NCI-H748 treated with DMSO at 0.1 percent for 48 hours (cell line): ENCODE data around the gene ESPNL.

Source experiments
- DNase-seq: peaks from one replicate; lab custom pipeline; 2025; lab: John Stamatoyannopoulos, UW

Gene ESPNL

DNA sequence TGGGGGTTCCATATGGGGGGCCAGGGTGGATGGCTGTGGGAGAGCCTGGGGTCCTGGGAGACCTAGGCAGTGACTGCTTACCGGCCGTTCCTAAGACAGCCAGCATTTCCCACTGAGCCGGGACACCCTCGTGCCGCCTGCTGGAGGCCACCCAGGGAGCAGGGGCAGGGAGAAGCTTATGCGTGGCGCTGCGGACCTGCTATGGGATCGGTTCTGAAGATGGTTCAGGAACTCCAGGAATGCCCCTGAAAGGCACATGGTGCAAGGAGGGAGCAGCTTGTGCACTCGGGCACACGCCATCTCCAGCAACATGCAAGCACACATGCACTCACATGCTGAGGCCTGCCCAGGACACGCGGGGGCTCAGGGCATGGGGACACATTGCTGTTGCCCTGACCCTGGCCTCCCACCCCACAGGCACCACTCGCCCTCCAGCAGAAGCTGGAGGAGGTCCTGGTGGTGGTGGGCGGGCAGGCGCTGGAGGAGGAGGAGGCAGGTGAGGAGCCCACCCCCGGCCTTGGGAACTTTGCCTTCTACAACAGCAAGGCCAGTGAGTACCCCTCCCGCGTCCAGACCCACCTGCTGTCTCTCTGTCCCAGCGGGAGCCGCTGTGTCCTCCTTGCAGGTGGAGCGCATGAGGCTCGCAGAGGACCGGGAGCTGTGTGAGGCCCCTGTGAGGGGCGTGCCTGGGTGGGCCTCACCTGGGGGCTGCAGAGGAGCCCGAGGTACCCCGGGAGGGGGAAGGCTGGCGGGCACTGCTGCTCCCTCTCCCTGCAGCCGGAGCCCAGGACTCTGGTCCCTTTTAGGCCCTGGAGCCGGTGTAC is 42.5 kb downstream of the ESPNL start:
- DNase-seq = no peak

DNA sequence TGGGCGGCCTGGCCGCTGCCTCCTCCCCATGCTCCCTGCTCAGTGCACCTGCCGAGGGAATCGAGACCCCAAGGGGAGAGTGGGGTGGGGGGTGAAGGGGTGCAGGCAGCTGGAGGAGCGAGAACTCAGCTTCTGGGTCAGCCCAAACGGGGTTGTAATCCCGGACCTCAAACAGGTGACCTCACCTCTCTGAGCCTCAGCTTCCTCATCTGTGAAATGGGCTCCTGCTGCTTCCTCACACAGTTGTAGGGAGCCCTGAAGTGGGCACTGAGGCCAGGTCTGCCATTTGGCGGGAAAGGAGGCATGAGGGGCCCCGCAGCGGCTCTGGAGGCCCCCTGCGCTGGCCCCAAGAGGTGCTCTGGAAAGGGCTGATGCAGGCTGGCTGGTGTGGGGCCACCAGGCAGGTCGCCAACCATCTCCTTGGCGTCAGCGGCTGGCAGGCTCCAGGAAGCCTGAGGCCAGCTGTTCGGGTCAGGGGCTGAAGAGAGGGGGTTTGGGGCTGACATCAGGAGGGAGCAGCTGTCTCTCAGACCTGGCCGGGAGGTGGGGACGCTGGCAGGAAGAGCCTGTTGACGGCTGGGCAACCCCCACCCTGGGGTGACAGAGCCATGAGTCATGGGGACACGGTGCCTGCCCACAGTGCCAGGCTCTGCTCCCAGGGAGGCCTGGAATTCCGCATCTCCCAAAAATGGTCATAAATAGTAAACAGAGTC is 43.3 kb downstream of the ESPNL start:
- no peak for DNase-seq

DNA sequence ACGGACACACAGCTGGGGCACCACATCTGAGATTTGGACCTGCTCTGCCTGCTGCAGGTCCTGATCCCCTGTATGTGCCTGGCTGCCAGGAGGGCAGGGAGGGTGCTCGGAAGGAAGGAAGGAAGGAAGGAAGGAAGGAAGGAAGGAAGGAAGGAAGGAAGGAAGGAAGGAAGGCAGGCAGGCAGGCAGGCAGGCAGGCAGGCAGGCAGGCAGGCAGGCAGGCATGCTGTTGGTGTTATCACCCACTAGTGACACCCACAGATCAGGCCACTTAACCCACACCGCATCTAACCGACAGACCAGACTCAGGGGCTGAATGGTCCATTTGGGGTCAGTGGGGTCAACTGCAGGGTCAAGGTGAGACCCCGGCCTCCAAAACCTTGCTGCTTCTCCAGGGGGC is 44.1 kb downstream of the ESPNL start:
- DNase-seq = no peak

DNA sequence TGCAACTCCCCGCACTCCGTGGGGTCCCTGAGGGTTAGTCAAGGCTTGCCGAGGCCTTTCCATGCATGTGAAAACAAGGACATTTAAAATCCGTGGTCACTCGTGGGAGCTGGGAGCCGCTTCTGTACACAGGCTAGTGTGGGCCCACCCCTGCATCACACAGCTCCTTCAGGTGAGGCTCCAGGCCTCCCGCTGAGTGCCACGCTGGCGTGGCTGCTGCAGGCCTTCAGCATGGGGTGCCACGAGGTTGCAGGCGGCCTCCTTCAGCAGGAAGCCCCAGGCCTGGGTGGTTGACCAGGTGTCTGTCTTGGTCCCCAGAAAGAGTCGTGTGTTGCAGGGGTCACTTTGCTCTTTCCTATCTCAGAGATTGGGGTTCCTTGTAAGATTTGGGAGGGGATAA is 44.9 kb downstream of the ESPNL start:
- no peak for DNase-seq

DNA sequence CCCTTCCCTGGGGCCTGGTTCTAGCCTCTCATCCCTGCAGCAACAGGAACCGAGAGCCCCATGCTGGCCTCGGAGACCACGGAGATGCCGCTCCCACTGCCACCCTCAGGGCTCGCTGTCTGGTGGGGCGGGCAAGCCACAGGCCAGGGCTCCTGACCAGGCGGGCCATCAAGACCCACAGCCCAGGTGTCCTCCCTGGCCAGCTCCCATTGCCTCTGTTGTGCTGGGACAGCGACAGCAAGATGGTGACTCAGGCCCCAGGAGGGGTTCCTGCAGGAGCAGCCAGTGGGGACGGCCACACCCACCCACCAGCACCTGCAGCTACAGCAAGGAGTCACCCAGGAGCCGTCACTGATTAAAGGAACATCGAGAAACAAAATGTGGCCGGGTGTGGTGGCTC is 45.7 kb downstream of the ESPNL start:
- no peak for DNase-seq

DNA sequence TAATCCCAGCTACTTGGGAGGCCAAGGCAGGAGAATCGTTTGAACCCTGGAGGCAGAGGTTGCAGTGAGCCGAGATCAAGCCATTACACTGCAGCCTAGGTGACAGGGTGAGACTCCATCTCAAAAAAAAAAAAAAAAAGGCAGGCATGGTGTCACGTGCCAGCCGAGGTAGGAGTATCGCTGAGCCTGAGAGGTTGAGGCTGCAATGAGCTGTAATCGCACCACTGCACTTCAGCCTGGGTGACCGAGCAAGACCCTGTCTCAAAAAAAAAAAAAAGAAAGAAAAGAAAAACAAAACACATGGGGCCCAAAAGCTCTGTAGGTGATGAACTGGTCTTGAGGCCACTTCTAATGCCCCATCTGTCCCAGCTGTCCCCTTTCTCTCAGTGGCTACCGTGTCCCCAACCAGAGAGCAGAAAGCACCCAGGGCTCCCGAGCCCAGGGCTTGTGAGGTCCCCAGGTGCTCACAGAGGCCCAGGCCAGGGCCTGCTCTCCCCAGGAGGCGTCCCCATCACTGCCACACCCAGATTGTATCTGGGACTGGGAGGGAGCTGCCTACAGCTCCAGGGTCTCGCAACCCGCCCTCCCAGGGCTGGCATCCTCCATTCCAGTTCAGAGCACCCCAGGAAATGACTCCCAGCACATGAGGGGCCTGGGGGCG is 46.9 kb downstream of the ESPNL start:
- DNase-seq = no peak

DNA sequence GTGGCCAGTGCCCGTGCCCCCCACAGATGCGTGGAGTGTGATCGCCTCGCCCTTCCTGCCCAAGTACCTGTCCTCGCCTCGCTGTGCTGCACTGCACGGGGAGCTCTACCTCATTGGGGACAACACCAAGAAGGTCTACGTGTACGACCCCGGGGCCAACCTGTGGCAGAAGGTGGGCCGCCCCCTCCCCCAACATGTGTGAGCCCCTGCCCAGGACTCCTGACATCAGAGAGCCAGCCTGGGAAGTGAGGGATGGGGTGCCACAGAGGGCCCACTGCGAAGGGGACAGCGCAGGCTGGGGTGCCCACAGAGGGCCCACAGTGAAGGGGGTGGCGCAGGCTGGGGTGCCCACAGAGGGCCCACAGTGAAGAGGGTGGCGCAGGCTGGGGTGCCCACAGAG is 48.8 kb downstream of the ESPNL start:
- DNase-seq = no peak

DNA sequence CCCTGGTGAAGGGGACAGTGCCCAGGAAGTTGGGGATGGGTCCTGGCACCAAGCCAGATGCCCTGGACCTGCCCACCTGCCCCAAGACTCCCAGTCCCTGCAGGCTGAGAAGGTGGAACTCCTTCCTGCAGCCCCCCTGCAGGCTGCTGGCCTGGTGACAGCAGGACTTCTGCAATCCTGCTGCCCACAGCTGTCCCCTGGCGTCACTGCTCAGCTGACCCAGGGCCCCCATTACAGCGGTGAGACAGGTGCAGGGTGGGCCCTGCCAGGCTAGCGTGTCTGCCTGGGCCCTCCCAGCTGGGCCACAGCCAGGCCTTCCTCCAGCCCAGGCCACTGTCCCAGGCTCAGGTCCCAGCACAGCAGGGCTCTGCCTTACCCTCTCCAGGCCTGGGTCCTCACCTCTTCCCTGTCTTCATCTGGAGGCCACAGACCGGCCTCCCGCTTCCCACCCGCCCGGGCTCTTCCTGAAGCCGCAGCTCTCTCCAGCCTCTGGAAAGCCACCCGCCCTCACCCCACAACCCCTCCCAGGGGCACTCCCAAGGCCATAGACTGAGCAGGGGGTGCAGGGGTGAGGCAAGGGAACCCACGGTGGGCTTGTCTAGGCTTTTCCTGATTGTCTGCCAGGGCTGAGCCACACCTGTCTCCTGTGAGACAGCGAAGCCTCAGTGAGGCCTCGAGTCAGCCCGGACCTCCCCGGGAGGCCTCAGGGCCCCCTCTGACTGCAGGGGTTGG is 49.9 kb downstream of the ESPNL start:
- DNase-seq = no peak

DNA sequence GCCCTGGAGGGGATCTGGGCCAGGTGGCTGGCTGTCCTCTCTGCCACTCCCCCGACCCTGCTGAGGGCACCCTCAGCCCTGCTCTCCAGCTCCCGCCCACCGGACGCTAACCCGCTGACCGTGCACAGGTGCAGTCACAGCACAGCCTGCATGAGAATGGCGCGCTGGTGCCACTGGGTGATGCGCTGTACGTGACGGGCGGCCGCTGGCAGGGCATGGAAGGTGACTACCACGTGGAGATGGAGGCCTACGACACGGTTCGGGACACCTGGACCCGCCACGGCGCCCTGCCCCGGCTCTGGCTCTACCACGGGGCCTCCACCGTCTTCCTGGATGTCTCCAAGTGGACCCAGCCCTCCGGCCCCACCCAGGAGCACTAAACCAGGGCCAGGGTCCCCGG is 50.5 kb downstream of the ESPNL start:
- DNase-seq = no peak

DNA sequence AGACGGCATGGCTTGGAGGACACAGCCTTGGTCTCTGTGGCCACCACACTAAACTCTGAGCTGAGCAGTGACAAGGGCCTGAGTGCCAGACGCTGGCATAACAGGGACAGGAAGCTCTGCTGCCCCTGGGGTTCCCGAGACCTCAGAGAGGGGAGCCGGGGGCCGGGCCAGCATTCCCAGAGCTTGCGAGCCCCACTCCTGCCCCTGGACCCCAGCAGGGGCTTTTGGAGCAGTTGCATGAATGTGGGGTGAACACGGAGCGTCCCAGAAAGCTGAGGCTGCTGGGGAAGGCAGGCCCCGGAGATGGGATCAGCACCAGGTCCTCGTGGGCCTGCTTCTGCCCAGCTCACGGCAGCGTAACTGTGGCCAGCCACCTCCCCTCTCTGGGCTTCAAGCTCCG is 51.1 kb downstream of the ESPNL start:
- DNase-seq = no peak

DNA sequence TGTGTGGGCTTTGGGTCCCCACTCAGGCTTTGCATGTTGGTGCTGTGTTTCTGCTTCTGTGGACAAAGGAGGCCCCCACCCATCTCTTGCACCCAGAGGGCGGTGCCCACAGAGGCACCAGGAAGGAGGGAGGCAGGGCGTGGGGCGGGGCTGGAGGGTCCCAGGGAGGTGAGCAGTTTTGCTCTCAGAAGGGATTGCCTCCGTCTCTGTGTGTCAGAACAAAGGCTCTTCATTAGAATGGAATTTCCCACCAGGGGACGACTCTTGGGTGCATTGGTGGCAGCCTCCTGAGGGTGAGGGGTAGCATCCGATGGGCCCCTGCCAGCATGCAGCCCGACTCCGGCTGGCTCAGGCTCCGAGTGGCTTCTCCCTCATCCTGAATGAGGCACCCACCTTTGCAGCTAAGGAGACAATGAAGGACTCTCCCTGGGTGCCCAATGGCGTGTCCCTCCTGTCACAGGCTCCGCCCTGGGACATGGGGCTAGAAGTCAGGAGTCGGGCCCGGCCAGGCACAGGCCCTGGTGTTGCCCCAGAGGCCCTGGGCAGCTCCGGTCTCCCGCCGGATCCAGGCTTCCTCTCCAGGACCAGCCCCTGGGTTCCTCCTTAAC is 51.6 kb downstream of the ESPNL start:
- DNase-seq = no peak

DNA sequence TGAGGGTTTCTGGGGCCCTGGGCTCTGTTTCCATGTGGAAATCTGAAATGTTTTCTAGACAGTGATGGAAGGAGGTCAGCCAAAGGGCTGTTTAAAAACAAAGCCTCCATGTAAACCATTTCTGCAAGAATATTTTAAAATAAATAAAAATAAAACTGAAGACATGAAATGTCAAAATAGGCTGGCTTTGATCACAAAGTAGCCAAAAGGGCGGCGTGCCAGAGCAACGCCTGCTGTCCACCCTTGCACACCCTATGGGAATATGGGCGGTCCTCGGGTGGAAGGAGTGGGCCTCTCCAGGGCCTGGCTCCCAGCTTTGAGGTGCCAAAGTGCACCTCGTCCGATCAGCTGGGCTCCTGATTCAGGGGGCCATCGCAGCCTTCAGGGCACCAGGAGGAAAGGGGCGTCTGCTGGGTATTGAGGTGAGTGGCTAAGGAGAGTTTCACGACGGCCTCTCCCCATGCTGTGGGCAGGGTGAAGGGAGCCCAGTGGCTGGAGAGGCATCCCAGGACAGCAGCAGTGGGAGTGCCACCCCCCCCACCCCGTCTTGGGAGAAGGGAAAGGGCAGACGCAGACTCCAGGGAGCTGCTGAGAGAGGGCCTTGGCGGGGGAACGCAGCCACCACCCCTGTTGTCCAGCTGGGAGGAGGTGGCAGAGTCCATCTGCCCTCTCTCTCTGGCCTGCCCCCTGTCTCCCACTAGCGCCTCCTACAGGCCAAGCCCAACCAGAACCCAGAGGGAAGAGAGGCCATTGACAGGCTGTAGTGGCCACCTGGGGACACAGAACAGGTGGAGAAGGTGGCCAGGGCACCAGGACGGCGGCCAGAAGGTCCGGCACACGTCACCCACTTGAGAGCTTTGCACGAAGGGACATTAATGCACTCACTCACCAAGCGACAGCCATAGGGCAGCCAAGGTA is 52.9 kb downstream of the ESPNL start:
- DNase-seq = no peak

DNA sequence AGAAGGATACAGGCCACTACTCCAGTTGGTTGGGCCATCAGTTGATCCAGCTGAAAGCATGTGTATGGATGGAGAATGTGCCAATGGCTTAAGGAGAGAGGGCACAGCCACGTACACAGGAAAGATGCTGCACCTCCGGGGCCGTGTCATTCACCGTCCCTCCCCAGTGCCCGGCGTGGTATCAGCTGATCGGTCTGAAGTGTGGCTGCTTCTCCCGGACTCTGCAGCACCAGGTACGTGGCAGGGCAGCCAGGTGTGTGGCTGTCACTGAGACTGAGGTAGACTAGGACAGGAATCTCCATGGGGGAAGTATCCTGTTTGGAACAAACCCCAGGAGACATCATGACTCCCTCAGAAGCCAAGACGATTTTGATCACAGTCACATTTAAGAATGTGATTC is 54.4 kb downstream of the ESPNL start:
- DNase-seq = no peak

DNA sequence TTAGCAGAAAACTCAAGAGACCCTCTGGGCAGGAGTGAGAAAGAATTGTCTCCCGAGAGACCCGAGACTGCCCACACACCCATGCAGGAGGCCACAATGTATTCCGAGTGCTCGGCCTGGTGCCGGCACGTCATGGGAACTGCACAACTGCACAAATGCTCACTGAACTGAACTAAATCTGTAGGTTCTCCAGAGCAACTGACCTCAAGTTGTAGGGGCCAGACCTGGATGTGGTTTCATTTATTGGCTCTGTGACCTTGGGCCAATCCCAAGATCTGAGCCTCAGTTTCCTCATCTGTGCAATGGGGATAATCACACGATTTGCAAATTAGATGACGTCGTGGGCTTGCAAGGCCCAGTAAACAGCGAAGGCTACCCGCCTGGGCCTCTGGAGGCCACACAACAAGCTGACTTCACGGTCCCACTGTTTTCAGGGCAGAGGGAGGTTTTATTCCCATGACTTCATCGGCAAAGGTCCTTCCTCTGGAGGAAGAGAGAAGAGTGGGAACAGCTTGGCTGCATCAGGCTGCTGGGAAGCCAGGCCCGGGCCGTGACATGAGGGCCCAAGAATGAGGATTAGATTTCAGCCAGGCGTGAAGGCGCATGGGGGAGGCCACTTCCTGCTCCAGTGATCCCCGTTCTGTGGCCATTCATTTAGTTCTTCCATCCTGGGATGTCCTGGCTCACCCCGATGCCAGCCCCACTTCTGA is 55.1 kb downstream of the ESPNL start:
- DNase-seq = no peak

DNA sequence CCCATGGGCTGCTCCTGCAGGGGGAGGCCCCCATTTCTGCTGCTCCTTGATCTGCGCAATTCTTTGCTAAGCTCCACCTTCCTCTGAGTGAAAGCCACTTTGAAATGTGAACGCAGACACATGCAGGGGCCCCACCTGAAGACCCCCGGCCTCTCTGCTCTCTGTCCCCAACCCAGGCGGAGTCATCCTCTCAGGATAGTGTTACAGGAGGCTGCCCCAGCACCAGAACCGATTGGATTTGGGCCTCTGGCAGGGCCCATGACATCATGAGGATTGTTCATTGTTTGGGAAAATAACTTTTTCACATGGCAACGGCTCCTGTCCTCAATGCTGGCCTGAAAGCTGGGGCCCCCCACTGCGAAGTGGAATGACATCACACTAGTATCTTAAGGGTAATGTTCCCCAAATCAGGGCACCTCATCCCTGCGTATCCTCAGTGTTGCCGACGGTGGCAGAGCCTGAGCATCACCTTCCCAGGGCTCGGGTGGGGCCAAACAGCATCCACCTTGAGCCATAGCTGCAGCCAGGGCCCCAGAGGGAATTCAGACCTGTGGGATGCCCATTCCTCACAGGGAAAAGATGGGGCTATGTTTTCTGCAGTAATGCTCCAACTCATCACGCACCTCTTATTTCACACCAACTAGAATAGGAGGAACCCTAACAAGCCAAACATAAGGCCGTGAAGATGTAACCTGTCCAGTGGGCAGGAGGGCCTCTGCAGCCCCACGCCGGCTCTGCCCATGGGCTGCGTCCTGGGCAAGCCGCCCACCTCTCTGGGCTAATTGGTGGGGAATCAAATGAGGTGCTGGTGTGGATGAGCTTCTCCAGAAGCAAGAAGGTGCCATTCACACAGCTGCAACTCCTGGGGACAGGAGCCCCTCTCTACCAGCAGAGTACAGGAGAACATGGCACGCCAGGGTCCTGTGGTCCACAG is 55.9 kb downstream of the ESPNL start:
- no peak for DNase-seq

DNA sequence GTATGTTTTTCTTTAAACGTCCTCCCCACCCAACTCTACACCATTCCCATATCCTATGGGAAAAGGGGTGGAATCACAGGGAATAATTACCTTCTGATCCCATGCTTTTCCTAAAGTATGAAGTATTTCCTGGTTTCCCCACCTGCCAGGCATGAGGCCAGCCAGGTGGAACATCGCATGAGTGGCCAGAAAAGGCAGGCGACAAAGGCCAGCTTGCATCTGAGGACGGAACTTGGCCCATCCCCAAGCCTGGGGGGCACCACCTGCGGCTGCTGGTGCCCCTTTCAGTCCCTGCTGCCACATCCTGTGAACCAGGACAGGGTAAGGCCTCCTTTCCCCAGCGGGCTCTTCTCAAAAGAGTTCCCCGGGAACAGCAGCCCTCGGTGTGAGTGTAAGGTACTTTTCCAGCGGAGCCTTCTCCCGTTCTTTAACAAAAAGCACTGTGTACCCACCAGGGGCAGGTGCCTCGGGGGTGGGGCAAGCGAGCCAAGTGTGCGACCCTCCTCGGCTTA is 57.4 kb downstream of the ESPNL start:
- no peak for DNase-seq

DNA sequence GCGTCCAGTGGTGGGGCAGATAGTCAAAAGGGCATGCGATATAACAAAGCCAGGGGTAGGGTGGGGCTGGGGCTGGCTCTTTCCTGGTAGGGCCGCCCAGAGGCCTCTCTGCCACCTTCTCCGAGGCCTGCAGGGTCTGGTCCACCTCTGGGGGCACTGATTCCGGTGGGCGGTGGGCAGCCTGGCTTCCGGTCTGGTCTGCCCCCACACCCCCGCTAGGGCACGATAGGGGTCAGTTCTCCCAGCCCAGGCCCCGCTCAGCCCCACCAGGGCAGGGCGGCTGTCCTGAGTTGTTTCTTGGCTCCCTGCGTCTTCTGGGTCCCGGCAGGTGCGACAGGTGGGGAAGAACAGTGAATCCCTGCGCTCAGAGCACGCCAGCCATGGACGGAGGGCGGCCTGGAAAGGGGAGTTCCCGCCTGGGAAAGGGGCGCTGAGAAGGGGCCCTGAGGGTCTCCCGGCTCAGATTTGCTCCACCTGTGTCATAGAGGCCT is 57.9 kb downstream of the ESPNL start:
- DNase-seq = no peak

DNA sequence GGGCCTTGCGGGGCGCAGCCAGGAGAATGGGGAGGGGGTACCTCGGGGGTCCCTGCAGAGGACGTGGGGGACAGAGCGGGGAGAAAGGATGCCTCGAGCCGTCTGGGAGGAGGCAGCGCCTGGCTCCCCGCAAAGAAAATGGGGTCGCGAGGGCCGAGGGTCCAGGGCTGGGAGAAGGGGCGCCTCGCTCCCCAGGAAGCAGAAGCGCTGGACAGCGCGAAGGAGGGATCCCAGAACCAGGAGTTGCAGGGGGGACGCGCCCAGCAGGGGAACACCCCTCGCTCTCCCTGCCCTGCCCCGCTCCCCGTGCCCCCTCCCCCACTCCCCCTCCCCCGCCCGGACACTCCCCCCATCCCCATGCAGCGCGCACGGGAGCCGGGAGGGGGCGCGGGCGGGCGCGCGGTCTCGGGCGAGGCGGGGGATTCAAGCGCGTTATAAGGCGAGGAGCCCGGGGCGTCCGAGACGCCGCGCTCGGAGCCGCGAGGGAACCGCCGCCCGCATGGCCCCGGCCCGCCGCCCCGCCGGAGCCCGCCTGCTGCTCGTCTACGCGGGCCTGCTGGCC is 58.5 kb downstream of the ESPNL start, which contains the start of gene ERFE:
Gene ERFE (plus strand): TSS at position 462 of the 562 bp plus-strand sequence. CDS start 38 bp downstream, at position 500.
- DNase-seq = no peak
